HG02678 (cell line): Measurements from ENCODE around the gene SRC.
A peak's percentile ranks its signal among the peaks of the same experiment; 100 is the strongest.

Experiments
- ATAC-seq: cut with Tn5 transposase; IDR thresholded peaks from one replicate; pipeline ENCODE4 v1.9.1; 2021; ENCODE audit warnings: mild to moderate bottlenecking, moderate library complexity; ENCODE audit not compliant: unreplicated experiment

Gene SRC

DNA sequence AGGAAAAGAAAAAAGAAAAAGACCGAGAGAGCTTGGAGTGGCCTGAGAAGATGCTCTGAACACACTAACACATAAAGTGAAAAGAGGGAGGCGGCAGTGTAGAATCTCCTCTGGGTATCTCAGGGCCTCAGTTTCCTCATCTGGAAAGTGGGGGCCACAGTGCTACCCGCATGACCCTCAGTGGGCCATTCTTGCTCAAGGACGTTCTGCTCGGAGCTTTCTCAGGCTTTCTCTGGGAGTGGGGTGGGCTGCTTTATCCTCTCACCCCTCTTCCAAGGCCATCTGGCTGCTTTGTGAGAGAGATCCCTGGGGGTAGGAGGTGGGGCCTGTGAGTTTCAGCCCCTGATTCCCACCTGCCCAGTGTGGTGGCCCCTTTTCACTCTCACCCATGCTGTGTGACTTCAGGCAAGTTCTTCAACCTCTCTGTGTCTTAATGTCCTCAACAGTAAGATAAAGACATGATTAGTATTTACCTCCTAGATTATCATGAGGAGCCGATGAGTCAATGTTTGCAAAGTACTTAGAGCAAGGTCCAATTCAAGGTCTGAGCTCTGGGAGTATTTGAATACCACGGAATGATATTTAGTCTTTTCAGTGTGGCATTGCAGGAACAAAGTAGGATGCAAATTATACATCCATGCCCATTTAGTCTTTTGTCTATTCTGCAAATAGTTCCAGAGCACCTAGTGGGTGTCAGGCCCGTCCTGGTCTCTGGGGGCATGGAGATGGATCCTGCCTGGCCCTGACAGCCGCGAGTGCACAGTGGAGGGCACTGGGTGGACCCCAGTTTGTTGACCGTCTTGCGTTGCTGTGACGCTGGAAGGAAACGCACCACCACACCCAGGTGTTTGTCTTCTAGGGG, 34.3 kb downstream of the SRC start:
- no peak for ATAC-seq

DNA sequence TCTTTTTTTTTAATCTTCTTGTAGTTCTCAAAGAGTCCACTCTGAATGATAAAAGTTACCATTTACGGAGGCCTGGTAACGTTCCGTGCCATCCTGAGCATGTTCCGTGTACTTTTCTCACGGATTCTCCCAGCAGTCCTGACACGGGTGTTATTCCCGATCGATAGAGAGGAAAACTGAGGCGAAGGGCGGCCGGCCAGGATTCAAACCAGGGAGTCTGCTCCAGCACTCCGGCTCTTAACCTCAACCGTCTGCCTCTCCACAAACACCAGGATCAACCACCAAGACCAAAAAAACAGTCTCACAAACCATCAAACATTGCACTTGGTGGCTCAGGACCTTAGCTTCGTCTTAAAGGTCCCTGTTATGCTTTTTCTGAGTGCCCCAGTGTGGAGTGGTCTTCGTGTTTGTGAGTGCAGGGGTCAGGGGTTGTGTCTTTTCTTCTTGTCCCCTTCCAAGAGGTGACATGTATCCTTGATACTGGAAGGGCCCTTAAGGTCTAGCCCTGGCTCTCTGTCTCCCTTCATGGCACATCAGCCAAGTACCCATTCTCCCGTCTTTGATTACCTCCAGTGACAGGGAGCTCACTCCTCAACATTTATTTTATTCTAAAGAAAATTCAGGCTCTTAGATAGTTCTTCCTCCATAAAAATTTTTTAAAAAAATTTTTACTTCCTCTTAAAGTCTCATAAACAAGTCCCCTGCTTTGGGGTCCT, 35.1 kb downstream of the SRC start:
- no peak for ATAC-seq

DNA sequence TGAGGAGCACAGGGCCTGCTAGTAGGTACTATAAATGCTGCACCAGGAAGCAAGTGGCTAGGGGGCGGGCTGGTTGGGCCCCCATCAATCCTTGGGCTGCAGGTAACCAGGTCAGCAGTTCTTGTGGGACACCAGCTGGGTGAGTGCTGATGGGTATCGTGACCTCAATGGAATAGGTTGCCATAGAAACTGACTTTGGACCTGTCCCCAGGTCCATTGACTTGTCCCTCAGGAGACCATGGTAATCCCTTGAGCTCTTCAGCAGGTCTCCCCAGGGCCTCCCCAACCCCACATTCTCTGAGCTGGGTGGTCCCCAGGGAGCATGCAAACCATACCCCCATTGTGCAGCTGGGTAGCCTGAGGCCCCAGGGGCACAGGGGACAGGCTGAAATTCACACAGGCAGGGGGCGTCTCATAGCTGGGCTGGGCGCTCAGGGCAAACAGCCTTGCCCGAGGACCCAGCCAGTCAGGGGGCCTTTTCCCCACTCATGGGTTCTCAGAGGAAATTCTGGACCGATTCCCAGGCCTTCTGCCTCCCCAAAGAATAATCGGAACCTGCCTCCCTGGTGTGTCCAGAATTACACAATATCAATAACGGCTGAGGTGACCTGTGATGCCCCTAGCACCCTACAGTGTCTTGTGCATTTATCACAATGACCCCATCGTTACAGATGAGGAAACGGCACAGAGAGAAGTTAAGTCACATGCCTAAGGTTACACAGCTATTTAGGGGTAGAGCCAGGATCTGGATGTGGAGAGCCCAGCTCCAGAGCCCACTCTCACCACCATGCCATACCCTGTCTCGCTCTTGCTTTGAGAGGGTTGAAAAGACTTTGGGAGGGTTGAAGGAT, 35.9 kb downstream of the SRC start:
- no peak for ATAC-seq

DNA sequence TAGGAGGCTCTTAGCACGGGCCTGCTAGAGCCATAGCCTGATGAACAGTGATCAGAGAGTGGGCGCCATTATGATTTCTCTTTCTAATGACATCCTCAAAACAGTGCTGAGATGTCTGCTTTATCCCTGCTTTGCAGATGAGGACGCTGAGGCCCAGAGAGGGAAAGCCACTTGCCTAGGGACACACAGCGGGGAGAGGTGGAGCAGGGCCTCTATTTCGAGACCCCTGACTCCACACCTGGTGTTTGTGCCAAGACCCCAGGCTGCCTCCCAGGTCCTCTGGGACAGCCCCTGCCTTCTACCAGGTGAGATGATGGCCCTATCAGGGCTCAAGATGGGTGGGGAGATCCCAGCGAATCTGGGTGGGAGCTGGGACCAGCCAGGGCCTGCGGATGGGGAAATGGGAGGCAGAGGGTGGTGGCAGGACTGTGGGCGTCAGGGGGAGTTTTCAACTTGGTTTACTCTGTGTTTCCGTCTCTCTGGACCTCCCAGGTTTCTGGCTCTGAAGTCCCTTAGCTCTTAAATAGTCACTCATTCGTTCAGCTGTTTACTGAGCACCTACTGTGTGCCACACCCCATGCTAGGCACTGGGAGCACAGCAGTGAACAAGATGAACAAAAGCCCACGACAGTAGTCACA, 36.7 kb downstream of the SRC start:
- no peak for ATAC-seq

DNA sequence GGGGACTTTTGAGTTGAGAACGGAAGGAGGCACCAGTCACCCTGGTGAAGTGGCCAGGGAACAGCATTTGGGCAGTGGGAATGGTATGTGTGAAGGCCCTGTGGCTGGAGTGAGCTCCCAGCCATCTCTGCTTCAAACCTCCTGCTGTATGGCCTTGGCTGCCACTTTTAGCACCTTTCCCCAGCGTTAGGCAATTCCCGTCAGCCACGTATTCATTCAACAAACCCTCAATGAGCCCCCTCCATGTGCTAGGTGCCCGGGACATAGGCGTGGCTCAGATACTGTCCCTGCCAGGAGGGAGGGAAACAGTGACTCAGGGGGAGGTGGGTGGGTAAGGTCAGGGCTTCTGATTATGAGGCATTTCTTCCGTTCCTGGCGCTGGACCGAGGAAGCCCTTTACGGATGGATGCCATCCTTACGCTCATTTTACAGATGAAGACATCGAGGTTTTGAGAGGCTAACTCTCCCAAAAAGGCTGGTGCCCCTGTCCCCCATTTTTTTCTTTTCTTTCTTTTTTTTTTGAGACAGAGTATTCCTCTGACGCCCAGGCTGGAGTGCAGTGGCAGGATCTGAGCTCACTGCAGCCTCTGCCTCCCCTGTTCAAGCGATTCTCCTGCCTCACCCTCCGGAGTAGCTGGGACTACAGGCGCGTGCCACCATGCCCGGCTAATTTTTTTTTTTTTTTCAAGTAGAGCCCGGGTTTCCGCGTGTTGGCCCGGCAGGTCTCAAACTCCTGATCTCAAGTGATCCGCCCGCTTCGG, 37.5 kb downstream of the SRC start:
- ATAC-seq, result no peak

DNA sequence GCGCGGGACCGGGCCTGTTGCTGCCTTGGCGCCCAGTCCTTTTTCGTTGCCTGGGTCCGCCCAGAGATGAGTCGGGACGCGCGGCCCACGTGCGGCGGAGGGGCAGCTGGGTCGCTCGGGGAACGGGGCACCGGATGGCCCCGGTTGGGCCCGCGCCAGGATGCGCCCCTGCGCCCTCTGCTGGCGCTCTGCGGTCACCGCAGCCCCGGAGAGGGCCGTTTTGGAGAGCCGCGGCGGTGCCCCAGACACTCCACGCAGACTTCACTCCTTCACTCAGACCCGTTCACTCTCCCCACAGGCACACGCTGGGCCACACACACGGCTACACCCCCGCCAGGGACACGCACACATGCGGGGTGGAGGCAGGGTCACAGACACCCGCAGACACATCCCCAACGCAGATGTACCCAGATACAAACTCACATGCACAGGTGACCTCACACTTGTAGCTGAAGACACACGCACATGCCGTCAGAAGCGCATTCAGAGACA, 38.8 kb downstream of the SRC start:
- ATAC-seq, result peak; percentile 73

DNA sequence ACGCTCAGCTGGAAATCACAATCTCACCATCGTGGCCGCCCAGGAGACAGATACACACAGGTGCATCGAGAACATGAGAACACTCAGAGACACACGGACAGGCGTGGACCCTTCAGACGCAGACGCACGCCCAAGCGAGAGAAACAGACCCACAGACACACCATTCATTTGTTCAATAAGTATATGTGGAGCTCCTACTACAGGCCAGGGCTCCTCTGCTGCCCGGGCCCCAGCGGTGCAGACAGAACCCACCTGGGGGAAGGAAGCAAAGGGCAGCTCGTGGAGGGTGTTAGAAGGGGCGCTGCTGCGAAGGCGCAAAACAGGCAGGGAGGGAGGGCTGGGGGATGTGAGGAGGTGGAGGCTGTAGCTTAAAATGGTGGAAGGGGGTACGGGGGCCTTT, 39.2 kb downstream of the SRC start:
- ATAC-seq, result no peak

DNA sequence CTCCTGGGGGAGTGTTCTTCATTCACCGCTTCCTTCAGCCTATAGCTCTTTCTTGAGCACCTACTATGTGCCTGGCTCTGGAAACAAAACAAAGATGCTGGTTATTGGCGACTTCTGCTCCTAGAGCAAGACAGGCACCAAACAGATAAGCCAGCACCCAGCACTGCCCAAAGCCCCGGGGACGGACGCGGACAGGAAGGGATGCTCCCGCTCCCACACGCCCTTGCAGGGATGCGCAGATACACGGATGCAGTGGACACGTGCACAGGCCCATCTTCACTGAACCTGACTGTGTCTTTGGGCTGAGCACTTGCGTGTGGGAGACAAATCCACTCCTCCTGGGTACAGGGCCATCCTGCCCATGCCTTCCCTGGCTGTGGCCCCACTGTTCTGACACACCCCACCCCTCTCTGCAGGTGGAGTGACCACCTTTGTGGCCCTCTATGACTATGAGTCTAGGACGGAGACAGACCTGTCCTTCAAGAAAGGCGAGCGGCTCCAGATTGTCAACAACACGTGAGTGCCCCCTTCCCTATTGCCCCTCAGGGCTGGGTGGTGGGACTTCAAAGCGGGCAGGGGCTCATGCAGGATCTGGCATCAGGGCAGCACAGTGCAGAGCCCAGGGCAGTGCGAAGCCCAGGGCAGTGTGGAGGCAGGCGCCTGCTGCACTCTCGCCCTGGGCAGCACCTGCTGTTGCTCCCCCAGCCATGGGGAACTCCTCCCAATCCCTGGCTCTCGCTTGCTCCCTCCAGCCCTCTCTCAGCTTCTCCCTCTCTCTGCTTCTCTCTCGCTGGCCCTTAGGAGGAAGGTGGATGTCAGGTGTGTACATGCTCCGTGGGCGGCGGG, 39.9 kb downstream of the SRC start:
- no peak for ATAC-seq

DNA sequence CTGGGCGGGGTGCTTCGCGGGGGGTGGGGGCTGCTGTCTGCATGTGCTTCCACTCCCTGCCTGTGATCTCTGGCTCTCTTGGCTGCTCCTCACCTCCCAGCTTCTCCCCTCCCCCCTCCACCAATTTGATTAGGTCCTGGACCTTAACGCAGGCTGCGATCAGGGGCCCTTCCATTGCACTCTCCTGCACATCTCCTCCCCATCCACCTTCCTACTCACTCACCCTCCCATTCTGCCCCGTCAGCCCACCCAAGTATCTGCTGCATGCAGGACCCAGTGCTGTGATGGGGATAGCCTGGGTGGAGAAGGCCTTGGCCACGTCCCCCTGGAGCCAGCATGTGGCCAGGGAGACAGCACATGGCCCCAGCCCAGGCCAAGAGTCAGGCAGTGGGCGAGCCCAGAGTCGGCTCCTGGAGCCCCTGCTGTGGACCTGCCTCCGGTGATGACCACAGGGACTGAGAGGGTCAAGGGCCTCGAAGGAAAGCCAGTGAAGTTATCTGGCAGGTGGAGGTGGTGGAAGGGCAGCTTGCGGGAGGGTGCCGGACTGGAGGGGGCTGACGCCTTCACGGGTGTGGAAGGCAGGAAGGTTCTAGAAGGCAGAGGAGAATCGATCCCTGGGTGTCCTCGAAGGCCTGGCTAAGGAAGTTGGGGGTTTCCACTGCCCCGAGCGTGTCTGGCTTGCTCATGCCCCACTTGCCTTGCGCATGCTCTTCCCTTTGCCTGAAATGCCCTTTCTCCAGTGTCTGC, 40.7 kb downstream of the SRC start:
- ATAC-seq, result no peak

DNA sequence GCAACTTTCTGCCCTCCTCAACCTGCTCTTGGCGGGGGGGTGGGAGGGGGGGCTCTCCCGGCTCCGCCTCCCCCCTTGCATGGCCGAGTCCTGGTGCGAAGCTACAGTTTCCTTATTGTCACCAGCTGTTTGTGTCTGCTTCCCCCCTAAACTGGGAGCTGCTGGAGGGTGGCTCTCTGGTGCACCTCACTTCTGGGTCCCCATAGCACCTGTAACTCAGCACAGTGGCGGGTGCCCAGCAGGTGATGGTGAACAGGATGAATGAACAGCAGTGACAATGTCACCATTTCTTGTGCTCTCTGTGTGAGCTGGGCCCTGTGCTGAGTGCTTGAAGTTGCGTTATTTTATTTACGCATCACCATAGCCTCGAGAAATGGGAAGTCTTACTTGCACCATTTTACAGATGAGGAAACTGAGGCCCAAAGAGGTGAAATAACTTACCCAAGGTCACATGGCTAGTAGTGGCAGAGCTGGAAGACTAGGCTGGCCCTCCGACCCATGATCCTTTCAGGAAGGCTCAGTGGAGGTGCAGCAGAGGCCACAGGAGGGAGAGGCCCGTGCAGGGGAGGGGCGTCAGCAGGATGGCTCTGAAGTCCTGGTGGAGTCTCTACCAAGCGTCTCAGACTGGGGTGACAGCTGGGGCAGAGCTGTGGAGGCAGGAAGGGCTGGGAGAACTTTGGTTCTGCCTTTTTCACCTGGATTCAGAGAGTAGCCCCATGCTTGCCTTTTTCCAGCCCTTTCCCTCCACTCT, 41.8 kb downstream of the SRC start:
- no peak for ATAC-seq

DNA sequence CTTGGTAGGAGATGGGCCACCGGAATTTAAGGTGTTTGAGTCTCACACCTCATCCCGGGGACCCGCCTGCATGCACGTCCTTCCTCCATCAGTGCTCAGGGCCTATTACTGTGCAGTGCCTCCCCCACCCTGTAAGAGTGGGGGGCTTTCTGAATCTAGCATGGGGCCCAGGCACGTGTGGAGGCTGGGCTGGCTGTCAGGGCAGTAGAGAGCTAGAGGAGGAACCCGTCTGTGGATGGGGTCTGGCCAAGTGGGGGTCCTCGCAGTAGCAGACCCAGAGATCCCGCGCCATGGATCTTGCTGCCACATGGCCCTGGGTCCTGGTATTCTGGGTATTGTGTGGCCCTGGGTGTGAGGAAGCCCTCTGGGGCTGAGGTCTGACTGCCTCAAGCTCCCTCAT, 42.9 kb downstream of the SRC start:
- no peak for ATAC-seq

DNA sequence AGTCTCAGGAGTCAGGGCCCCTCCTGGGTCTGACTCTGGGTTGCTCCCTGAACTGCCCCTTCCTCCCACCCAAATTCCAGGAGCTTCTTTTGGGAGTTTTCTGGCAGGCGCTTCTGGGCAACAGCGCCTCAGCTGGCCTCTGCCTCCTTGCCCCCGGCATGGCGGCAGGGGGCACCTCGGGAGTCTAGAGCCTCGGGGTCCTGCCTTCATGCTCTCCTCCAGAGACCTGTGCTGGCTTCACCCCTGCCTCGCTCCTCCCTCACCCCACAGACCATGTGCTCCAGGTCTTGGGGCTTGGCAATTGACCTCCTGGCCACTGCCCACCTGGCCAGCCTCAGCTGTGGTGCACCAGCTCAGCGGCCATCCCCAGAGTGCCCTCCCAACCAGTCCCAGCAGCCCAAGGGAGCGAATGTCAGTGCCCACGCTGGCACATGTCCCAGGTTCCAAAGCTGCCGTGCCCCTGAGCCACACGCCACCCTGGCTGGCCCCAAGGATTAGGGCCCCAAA, 43.4 kb downstream of the SRC start:
- ATAC-seq, result no peak

DNA sequence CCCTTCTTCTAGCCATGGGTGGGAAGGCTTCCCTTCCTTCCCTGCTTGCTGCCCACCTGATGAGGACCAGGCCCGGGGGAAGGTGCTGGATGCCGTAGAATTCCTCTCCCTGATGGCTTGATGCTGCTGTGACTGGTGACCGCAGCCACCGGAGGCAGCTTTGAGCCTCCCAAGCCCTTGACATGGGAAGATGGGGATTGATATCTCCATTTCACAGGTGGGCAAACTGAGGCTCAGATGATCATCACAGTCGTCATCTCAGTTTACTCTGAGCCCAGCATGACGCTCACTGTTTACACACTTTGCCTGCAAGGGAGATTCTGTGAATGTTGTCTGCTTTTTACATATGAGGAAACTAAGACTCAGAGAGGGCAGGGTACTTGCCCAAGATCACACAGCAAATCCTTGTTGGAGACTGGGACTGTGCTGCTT, 43.9 kb downstream of the SRC start:
- no peak for ATAC-seq

DNA sequence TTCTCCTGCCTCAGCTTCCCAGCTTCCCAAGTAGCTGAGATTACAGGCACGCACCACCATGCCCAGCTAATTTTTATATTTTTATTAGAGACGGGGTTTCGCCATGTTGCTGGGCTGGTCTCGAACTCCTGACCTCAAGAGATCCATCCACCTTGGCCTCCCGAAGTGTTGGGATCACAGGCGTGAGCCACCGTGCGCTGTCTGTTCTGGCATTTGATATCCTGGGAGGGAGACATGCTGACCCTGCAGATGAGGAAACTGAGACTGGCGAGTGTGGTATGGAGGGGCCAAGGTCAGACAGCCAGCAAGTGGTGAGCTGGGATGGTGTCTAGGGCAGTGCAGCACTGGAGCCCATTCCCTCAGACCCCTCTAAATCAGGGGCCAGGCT, 44.6 kb downstream of the SRC start:
- ATAC-seq, result no peak

DNA sequence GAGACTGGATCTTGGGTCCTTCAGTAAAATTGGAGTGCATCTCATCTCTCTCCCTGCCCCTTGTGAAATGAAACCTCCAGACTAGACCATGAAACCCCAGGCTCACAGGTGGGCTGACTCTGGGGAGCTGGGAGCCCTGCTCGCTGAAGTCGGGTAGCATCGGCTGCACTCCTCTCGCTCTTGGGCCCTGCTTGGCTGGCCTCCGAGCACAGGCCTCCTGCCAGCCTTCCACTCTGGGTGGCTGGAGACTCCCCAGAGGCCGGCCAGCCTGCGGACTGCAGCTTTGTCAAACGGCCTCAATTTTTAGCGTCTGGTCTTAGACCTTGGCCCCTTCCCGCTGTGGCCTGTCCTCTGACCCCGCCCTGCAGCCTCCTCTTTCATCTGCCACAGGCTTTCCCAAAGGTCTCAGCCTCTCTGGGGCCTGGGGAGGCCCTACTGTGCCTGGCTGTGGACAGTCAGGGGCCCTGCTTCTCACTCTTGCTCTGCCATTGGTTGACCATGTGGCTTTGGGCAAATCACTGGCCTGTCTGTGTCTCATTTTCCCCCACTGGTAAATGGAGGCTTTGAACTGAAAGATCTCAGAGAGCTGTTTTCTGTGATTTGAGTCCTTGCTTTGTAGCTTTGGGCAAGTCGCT, 45.1 kb downstream of the SRC start:
- no peak for ATAC-seq

DNA sequence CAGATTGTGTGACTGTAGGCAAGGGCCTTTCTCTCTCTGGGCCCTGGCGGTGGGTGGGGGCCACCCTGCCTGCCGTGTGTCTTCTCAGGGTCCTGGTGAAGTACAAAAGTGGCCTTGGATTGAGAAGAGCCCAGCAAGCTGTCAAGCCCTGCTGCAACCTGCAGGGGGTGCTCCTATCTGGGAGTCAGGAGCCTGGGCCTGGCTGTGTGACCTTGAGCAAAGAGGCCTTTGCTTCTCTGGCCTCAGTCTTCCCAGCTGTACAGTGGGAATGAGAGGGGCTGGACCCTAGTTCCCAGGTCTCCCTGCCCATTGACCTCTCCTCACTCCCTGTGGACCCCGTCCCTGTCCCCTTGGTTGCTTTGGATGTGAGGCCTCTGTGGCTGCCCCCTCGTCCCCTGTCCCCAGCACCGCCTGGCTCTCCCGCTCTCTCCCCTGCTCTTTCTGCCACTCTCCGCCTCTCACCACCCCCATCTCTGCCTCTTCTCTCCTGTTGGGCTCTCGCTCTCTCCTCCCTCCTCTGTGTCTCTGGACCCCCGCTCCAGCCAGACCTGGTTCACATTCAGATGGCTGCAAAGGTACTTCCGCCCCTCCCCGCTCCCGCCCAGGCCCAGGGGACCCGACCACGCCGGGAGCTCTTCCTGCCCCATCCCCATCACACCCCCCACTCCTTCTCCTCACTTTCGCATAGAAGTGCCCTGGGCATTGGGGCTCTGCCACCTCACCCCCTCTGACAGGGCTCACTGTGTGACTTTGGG, 46.7 kb downstream of the SRC start:
- no peak for ATAC-seq
